Measurements from ENCODE around the gene AQP2.
A peak's percentile ranks its signal among the peaks of the same experiment; 100 is the strongest.

AQP2 gene

DNA sequence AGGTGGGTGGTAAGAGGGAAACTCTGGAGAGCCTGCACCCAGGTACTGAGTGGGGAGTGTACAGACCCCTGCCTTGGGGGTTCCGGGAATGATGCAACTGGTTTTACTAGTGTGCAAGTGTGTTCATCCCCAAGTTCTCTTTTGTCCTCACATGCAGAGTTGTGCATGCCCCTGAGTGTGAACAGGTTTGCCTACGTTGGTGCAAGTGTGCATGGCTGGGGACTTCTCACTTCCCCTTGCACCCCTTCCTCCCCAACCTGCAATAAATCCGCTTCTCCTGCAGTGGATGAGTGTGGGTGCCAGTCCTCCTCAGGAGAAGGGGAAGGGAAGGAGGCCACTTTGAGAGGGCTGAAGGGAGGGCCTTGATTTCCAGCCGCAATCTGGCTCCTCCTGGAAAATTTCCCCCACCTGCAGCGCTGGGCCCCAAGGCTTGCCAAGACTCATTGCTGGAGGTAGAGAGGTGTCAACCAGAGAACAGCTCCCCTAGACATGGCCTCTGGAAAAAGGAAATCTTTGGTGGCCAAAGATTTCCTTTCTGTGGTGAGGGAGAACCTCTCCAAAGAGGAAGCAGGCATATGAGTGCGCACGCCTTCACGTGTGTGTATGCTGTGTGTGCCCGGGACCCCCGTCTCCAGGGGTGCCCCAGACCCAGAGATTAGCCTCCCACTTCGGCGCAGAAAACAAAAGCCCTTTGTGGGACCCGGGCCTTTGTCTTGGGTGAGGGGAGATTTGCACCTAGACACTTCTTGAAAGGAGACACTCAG is 5.5 kb downstream of the AQP2 start:
- no peak for DNase-seq (ENCODE audit: low read depth)

DNA sequence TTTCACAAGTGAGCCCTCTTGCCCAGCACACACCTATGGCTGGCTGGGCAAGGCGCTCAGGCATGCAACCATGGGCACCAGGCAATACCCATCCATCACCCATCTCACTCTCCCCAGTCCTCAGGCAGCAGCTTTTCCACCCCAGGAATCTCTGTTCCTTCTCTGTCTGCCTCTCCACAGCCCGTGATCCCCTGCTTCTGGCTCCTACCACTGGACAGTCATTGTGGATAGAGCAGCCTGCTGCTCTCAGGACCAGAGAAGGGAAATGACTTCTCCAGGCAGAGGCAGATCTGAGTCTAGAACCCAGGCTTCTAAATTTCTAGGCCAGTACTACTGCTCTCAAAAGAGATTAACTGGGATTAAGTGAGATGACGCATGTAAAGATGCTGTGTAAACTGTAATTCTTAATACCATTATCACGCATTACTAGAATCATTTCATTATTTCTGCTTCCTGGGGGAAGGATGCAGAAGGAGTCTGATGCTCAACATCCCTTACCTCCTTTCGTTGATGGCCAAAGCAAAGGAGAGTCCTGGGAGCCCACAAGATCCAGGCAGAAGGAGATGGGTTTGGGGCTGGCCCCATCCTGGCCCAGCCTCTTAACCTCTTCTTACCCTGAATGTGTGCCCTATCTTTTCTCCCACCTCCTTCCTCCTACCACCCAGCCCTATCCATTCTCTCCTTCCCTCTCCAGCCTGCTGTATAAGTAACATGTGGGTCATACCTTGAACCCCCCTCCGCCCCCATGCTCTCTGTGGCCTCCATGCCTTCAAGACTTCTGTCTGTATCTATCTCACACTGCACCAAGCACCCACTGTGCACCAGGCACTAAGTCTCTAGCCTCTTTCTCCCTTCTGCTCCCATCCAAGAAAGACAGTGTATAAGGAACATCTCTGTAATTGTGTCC is 6.4 kb downstream of the AQP2 start:
- DNase-seq (ENCODE audit: low read depth) = no peak

DNA sequence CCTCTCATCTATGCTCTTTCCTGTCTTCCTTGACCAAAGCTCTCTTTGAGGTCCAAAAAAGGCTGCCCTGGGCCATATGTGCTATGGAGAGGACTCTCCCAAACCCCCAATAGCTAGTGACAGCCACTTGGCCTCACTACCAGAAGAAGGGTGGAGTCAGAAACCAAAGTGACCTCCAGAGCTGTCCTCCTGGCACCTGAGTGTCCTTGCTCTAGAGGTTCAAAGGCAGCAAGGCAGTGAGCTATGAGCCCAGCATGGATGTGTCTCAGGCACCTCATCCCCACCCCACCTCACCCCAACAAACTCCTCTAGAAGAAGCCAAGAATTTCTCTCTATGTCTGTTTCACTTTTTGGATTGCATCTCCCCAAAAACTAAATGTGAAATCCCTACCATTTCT is 7.0 kb downstream of the AQP2 start:
- no peak for DNase-seq (ENCODE audit: low read depth)

DNA sequence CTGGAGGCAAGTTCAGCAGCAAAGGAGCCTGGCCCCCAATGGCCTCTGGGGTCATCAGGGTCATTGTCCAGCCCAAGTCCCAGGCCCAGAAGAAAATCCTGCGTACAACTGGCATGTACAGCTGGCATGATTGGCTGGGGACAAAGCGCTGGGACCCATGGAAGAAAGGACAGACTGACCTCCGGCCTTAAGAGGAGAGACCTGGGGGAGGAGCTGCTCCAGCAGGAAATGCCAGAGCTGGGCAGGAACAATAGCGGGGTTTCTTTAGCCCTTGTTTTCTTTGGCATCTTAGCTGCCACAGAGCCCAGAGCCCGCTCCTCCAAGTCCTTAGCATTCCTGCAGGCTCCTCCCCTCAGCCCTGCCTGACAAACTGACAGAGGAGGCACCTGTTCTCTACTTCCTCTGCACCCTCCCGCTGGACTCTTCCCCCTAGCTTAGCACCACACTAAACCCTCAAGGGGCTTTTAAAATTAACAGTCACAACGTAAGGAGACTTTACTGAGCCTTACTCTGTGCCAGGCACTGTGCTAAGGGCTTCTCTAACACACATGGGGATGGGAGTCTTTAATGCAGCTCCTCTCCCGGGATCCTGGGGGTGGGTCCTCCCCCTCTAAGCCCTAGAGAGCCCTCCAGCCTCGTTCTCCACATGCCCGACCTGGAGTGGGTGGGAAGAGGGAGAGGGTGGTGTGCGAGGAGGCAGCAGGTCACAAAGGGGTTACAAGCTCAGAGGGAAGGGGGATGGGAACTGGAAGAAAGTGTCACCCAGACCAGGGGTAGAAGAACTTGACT is 9.3 kb downstream of the AQP2 start:
- DNase-seq (ENCODE audit: low read depth) = no peak

DNA sequence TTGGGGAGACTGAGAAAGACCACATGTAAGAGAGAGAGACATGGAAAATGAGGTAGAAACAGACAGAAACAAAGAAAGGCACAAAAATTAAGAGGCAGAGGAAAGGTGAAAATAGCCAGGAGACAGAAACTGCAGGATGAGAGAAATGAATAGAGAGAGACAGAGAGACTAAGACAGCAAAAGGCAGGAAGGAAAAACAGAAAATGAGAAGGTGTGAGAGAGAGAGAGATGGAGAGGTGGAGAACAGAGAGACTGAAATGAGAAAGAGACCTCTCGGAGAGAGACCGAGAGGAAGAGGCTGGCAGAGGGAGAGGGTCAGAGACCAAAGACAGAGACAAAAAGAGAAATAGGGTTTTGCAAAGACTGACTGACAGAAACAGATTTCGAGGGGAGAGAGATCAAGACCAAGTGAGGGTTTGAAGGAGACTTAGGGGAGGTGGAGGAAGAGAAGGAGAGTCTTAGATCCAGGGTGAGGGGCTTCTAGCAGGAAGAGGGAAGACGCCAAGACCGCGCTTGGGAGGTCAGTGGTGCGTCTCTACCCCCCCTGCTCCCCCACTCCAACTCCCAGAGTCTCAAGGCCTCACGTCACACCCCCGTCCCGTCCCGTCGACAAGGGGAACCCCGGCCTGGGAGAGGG is 10.1 kb downstream of the AQP2 start:
- DNase-seq (ENCODE audit: low read depth) = no peak

DNA sequence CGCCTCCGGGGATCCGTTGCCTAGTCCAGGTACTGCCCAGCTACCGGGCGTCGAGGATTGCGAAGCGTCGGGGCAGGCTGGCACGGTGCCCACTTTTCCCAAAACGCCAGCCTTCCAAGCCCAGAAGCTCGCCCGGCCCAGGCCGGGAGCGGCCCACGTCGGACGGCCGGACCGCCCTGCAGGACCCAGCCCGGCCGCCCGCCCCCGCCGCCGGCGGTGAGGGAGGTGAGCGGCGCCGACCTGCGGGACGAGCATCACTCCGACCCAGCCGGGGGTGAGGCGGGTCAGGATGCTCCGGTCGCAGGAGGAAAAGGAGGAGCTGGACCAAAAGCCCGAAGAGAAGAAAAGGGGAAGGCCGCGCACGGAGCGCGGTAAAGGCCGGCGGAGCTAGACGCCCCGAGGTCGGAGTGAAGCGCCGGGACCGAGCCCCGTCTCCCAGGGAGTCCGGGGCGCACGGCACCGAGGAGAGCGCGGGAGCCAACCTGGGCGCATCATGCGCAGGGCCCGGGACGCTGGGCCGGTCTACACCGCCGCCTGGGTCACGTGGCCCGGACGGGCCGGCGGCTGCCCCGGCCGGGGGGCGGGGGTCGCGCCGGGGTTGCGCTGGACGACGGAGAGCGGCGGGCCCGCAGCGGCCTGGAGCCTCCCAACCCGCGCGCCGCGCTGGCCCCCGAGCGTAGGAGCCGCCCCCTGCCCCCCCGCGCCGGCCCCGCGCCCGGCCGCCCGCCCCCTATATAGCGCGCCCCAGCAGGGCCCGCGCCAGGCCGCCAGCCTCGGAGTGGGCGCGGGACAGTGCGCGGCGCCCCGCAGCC is 10.8 kb downstream of the AQP2 start, which contains the start of gene AQP5:
Gene AQP5, plus strand, starts transcription at position 762 of the 812 bp plus-strand sequence. CDS start 146 bp downstream, outside the sequence.
- DNase-seq (ENCODE audit: low read depth) = no peak

DNA sequence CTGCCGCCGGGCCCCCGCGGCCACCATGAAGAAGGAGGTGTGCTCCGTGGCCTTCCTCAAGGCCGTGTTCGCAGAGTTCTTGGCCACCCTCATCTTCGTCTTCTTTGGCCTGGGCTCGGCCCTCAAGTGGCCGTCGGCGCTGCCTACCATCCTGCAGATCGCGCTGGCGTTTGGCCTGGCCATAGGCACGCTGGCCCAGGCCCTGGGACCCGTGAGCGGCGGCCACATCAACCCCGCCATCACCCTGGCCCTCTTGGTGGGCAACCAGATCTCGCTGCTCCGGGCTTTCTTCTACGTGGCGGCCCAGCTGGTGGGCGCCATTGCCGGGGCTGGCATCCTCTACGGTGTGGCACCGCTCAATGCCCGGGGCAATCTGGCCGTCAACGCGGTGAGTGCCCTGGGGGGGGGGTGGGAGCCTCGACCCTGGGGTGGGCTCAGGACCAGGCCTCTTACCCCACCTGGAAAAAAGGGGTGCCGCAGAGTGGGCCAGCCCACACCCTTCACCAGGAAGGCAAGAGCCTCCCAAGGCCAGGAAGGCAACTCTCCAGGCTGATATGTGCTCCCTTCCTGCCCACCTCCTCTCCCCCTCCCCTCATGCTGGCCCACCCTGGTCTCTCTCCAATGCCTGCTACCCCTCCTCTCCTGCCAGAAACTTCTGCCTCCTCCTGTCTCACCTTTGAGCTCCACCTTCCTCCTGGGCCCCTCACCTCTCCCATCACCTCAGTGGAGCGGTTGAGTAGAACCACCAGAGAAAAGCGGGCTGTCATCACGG is 11.6 kb downstream of the AQP2 start:
- DNase-seq (ENCODE audit: low read depth) = no peak

DNA sequence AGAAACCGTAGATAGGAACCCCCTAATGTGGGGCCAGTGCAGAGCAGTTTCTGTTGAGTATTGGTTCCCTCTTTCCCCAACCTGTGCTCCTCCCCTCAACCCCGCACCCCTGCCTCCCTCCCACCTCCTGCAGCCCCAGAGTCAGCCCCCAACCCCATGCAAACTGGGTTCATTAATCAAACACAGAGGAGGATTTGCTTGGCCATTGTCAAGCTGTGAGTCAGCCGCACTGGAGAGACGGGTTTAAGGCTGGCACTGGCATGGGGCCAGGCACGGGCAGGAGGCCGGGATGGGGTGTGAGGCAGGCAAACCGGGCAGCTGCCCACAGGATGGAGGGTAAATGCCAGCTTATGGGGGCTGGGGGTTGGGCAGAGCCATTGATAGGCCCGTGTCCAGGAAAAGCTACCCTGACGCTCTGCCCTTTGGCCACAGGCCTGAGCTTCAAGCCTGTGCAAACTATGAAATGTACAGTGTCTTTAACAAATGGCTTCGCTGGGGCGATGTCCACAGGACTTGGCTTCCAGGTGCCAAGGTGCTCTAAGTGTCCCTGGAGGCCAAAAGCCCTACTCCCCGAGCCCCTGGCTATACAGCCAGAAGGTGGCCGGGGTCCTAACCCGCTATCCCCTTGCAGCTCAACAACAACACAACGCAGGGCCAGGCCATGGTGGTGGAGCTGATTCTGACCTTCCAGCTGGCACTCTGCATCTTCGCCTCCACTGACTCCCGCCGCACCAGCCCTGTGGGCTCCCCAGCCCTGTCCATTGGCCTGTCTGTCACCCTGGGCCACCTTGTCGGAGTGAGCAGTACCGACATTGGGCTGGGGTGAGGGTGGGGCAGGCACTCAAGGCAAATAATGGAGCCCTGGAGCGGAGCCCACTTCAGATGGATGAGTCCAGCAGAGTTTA is 12.6 kb downstream of the AQP2 start:
- no peak for DNase-seq (ENCODE audit: low read depth)

DNA sequence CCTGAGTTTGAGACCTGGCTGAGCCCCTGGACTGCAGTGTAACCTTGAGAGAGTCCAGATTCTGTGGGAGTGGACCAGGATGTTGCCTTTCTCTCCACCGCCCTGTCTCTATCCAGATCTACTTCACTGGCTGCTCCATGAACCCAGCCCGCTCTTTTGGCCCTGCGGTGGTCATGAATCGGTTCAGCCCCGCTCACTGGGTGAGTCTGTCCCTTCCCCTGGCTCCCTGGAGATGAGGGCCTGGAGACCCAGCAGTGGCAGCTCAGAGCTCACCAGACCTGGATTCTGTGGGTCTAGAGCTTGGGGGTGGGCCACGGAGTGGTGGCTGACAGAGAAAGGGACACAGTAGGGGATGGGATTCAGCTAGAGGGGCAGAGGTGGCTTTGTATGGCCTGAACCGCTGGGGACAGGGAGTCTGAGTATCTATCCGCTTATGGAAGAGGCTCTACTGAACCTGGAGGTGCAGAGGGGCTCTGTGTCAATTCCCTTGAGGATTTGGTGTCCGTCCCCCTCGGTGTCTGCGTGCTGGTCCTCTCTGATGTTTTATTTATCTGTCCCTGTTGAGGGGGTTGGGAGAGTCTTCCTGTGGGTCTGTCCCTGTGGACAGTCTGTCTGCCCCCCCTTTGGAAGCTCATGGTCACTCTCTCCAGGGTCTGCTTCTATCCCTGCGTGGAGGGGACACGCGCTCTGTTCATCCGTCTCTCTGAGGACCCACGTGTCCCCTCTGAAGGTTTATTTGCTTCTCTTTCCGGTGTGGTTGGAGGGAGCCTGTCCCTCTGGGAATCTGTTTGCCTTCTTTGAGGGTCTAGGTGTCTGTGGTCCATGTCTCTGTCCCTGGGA is 13.7 kb downstream of the AQP2 start:
- DNase-seq (ENCODE audit: low read depth) = no peak

DNA sequence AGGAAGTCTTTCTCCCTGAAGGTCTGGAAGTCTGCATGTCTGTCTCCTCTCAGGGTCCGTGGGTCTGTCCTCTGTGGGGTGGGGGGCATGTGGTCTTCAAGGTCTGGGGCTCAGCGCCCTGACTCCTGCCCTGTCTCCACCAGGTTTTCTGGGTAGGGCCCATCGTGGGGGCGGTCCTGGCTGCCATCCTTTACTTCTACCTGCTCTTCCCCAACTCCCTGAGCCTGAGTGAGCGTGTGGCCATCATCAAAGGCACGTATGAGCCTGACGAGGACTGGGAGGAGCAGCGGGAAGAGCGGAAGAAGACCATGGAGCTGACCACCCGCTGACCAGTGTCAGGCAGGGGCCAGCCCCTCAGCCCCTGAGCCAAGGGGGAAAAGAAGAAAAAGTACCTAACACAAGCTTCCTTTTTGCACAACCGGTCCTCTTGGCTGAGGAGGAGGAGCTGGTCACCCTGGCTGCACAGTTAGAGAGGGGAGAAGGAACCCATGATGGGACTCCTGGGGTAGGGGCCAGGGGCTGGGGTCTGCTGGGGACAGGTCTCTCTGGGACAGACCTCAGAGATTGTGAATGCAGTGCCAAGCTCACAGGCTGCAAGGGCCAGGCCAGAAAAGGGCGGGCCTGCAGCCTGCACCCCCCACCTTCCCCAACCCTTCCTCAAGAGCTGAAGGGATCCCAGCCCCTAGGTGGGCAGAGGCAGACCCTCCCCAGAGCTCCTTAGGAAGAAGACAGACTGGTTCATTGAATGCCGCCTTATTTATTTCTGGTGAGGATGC is 14.5 kb downstream of the AQP2 start:
- no peak for DNase-seq (ENCODE audit: low read depth)

DNA sequence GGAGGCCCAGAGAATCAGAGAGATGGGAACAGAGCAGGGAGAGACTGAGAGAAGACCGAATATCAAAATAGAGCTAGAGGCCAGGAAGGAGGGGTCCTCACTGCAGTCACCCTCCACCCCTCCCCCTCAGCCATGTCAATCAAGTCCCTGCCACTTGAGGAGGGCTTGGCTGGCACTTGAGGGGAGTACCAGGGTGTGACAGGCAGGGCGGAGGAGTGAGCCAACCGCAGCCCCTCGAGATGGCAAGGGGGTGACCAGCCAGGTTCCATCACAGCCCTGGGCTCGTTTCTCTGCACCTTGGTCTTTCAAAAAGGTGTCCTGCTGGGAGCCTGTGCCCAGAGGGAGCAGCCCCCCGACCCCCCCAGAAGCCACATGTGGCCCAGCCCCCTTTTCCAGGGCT is 15.3 kb downstream of the AQP2 start:
- DNase-seq (ENCODE audit: low read depth) = no peak

DNA sequence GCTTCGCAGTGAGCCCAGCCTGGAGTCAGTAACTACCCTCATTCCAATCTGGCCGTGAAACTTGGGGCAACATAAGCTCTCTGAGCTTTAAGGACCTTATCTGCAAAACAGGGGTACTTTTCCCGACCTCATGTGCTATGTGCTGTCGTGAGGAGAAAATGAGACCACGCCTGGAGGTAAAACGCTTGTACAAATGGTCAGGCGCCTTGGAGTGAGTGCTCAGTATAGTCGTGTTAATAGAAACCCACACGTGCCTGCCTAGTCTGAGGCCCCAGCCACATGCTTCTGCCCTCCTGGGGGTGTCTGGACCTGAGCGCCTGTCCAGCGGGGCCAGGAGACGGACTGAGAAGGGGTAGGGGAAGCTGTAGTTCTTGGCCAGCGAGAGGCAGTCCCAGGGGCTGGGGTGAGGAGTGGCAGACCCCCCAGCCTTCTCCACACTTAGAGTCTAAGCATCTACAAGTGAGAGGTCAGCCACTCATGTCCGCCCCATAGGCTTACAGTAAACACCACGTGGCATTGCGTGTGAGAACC is 16.0 kb downstream of the AQP2 start:
- DNase-seq (ENCODE audit: low read depth) = no peak

DNA sequence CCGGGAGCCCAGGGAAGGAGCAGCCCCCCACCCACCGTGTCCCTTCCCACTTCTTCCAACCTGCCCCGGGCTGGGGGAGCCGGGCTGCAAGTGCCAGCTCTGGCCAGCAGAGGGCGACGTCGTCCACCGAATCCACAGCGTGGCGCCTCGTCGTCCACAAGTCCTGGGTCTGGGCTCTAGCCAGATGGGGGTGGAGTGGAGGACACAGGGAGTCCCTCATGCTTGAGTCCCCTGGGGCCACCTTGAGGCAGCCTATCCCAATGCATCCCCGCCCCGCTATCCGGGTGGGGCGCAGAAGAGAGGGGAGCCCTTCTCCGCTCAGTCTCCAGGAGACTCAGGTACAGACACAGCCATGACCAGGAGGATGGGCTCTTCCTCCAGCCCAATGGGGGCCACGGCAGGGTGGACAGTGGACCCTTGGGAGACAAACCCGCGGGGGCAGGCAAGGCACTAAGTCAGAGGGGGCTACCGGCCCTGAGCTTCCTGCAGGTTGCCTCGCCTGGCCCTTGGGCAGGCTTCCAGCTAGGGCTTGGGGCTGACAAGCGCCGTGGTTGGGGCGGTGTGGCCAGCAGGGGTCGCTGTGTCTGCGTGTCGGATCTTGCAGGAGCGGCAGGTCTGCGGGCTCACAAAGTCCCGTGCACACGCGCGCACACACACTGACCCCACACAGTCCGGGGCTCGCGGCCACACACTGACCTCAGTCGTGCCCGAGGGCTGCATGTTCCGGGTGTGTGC is 16.7 kb downstream of the AQP2 start:
- DNase-seq (ENCODE audit: low read depth) = peak; percentile 56

DNA sequence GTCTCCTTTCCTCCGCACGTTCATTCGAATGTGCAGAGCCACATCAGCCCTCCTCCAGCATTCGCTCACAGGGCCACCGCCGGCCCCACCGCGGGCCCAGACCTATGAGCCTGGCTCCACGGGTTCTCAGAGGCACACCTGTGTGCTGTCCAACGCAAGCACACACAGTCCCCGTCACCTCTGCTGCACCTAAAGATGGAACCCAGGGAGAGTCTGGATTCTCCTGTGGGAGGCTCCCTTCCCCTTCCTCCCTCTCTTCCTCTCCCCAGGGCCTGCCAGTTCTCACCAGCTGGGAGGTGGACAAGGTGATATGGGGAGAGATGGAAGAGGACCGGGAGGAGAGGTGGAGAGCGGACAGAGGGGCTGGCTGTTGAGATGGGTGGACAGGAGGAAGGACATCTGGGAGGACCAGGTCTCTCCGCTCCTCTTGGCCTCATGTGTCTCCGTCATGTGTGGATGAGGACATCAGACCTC is 17.3 kb downstream of the AQP2 start:
- DNase-seq (ENCODE audit: low read depth) = no peak

DNA sequence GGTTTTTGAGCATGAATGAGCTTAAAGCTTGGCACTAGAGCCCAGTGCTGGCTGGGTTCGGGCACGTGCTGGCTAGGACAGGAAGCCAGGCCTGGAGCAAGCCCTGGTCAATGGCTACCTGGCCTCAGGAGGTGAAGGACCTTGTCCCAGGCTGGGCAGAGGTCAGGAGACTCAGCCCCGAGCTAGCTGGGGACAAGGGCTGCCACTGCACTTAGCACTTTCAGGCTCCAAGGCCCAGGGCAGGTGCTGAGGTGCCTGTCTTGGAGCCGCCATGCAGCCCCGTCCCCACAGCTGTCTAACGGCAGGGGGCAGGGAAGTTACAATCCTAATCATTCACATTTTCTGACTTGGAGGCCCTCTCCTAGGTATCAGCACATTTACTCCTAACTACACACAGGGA is 17.9 kb downstream of the AQP2 start:
- DNase-seq (ENCODE audit: low read depth) = no peak

DNA sequence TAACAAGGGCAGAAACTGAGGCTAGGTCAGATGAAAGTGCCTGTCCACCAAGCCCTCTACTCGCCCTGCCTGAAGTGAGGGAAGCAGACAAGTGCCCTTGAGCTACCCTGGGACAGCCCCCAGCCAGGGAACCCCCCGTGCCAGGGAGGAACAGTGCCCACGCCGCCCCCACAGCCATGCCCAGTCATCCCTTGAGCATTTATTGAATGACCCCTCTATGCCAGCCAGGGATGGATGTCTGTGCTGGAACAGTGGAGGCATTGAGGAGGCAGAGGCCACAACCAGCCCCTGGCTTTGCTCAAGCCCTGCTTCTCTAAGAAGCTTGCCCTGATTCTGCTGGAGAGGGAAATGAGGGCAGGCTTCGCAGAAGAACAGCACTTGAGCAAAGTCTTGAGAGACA is 18.5 kb downstream of the AQP2 start:
- no peak for DNase-seq (ENCODE audit: low read depth)

All from GM04504 (cell line).